H9 (cell line): ENCODE measurements around the gene SRRM2. TPM values are rescaled to one million over a fixed set of nuclear protein-coding genes. Genes with fewer than 3 reads are reported as not detected.

Experiments
- DNase-seq: peaks from one replicate; pipeline ENCODE4 v3.0.0-alpha.2; 2017
- H2AFZ ChIP-seq: one replicate; pipeline ENCODE4 v1.6.1; 2013; ENCODE audit warnings: mild to moderate bottlenecking, low read length, control low read depth, moderate library complexity
- H2AK5ac ChIP-seq: 2 replicates; pipeline ENCODE4 v1.6.1; 2013; ENCODE audit warnings: low read length, control low read depth, mixed read lengths; ENCODE audit not compliant: insufficient read length
- H2BK120ac ChIP-seq: one replicate; pipeline ENCODE4 v1.6.1; 2013; ENCODE audit warnings: low read depth, mild to moderate bottlenecking, low read length, control low read depth, inconsistent platforms; ENCODE audit not compliant: poor library complexity, severe bottlenecking
- H2BK12ac ChIP-seq: 2 replicates; pipeline ENCODE4 v1.6.1; 2013; ENCODE audit warnings: low read length, control low read depth, mixed read lengths, low read depth; ENCODE audit not compliant: insufficient read length
- H2BK15ac ChIP-seq: 2 replicates; pipeline ENCODE4 v1.6.1; 2013; ENCODE audit warnings: low read depth, low read length, control low read depth
- H2BK20ac ChIP-seq: one replicate; pipeline ENCODE4 v1.6.1; 2013; ENCODE audit warnings: low read depth, mild to moderate bottlenecking, low read length, control low read depth, inconsistent platforms; ENCODE audit not compliant: poor library complexity, severe bottlenecking
- H2BK5ac ChIP-seq: 2 replicates; pipeline ENCODE4 v1.6.1; 2013; ENCODE audit warnings: low read length, control low read depth, mixed read lengths; ENCODE audit not compliant: insufficient read length
- H3K14ac ChIP-seq: 2 replicates; pipeline ENCODE4 v1.6.1; 2013; ENCODE audit warnings: low read length, control low read depth; ENCODE audit not compliant: insufficient read depth
- H3K18ac ChIP-seq: 2 replicates; pipeline ENCODE4 v1.6.1; 2013; ENCODE audit warnings: low read depth, mild to moderate bottlenecking, mixed read lengths, low read length, control low read depth; ENCODE audit not compliant: insufficient read length
- H3K23ac ChIP-seq: 2 replicates; pipeline ENCODE4 v1.6.1; 2013; ENCODE audit warnings: low read length, control low read depth, mixed read lengths, low read depth; ENCODE audit not compliant: insufficient read length
- H3K23me2 ChIP-seq: 2 replicates; pipeline ENCODE4 v1.6.1; 2013; ENCODE audit warnings: low read depth, mild to moderate bottlenecking, mixed read lengths, low read length, control low read depth; ENCODE audit not compliant: insufficient read length, poor library complexity, severe bottlenecking
- H3K27ac ChIP-seq: 2 replicates; pipeline ENCODE4 v1.5.1; 2013; ENCODE audit warnings: low read length, control low read depth, mixed read lengths, low read depth; ENCODE audit not compliant: insufficient read length
- H3K27me3 ChIP-seq: 2 replicates; pipeline ENCODE4 v1.6.1; 2013; ENCODE audit warnings: low read length, control low read depth, inconsistent platforms; ENCODE audit not compliant: insufficient read depth
- H3K4ac ChIP-seq: 2 replicates; pipeline ENCODE4 v1.6.1; 2013; ENCODE audit warnings: low read depth, mild to moderate bottlenecking, control low read depth, inconsistent platforms, low read length, moderate library complexity
- H3K4me1 ChIP-seq: 2 replicates; pipeline ENCODE4 v1.6.1; 2013; ENCODE audit warnings: low read length, control low read depth, inconsistent platforms; ENCODE audit not compliant: insufficient read depth
- H3K4me2 ChIP-seq: 2 replicates; pipeline ENCODE4 v1.6.1; 2013; ENCODE audit warnings: low read length, control low read depth, mixed read lengths; ENCODE audit not compliant: insufficient read length, insufficient read depth
- H3K56ac ChIP-seq: 2 replicates; pipeline ENCODE4 v1.6.1; 2013; ENCODE audit warnings: low read depth, mild to moderate bottlenecking, mixed read lengths, low read length, control low read depth; ENCODE audit not compliant: insufficient read length
- H3K79me1 ChIP-seq: 2 replicates; pipeline ENCODE4 v1.6.1; 2013; ENCODE audit warnings: low read depth, mild to moderate bottlenecking, moderate library complexity, low read length, control low read depth, inconsistent platforms; ENCODE audit not compliant: insufficient read depth, poor library complexity, severe bottlenecking
- H3K79me2 ChIP-seq: 2 replicates; pipeline ENCODE4 v1.6.1; 2013; ENCODE audit warnings: low read length, control low read depth, inconsistent platforms; ENCODE audit not compliant: insufficient read depth
- H3K9ac ChIP-seq: 2 replicates; pipeline ENCODE4 v1.6.1; 2013; ENCODE audit warnings: low read length, control low read depth, mixed read lengths; ENCODE audit not compliant: insufficient read length; ENCODE audit errors: extremely low read depth
- H3K9me3 ChIP-seq: one replicate; pipeline ENCODE4 v1.6.1; 2013; ENCODE audit warnings: low read depth, low read length, inconsistent platforms; ENCODE audit not compliant: control insufficient read depth
- H3T11ph ChIP-seq: one replicate; pipeline ENCODE4 v1.6.1; 2013; ENCODE audit warnings: mild to moderate bottlenecking, low read length, control low read depth, inconsistent platforms
- H4K20me1 ChIP-seq: one replicate; pipeline ENCODE4 v1.6.1; 2013; ENCODE audit not compliant: control insufficient read depth, insufficient read length, insufficient read depth
- H4K5ac ChIP-seq: 2 replicates; pipeline ENCODE4 v1.6.1; 2013; ENCODE audit warnings: low read depth, mild to moderate bottlenecking, mixed read lengths, low read length, control low read depth; ENCODE audit not compliant: insufficient read length
- H4K8ac ChIP-seq: replicated peaks from 2 replicates; pipeline ENCODE4 v1.6.1; 2013; ENCODE audit warnings: low read length, control low read depth, mixed read lengths, low read depth; ENCODE audit not compliant: insufficient read length
- H4K91ac ChIP-seq: 2 replicates; pipeline ENCODE4 v1.6.1; 2013; ENCODE audit warnings: low read depth, mild to moderate bottlenecking, moderate library complexity, mixed read lengths, low read length, control low read depth; ENCODE audit not compliant: insufficient read length
- H3K27ac Mint-ChIP-seq, 3 experiments: 2 replicates in 2 of 3; 3 replicates in 1 of 3; pipeline ENCODE4 v1.8.0; 2020 to 2021; ENCODE audit warnings: mixed read lengths in 3 of 3, mild to moderate bottlenecking in 1 of 3, moderate library complexity in 1 of 3
- H3K27me3 Mint-ChIP-seq: 2 replicates; pipeline ENCODE4 v1.8.0; 2021; ENCODE audit warnings: low read depth, mild to moderate bottlenecking, moderate library complexity, mixed read lengths
- H3K36me3 Mint-ChIP-seq, 3 experiments: 2 replicates in 2 of 3; 3 replicates in 1 of 3; pipeline ENCODE4 v1.8.0; 2020 to 2021; ENCODE audit warnings: low read depth in 3 of 3, mixed read lengths in 3 of 3; ENCODE audit not compliant: insufficient read depth in 1 of 3
- H3K4me1 Mint-ChIP-seq, 2 experiments: 2 replicates each; pipeline ENCODE4 v1.8.0; 2020; ENCODE audit warnings: mixed read lengths in 2 of 2
- H3K4me3 Mint-ChIP-seq, 2 experiments: 2 replicates in 1 of 2; 3 replicates in 1 of 2; pipeline ENCODE4 v1.8.0; 2020 to 2021; ENCODE audit warnings: mild to moderate bottlenecking in 2 of 2, mixed read lengths in 2 of 2, moderate library complexity in 1 of 2
- H3K9me3 Mint-ChIP-seq, 2 experiments: 2 replicates in 1 of 2; 3 replicates in 1 of 2; pipeline ENCODE4 v1.8.0; 2020; ENCODE audit warnings: mild to moderate bottlenecking in 2 of 2, mixed read lengths in 2 of 2, moderate library complexity in 1 of 2
- CTCF ChIP-seq: fragments of 200-600 bp; sonication (generic); conservative IDR thresholded peaks from 3 replicates; pipeline ENCODE4 v1.8.0; 2021; ENCODE audit warnings: antibody characterized with exemption, mild to moderate bottlenecking
- WGBS: extraction: QIAGEN DNeasy Blood & Tissue Kit; methylation state at CpG from one replicate; pipeline ENCODE4 v1.1.7; 2013; ENCODE audit warnings: missing lambda C conversion rate, low lambda C conversion rate, mixed read lengths; ENCODE audit not compliant: insufficient read length; ENCODE audit errors: extremely low coverage; 5-methylcytosine and 5-hydroxymethylcytosine counted together
- total RNA-seq: library from RNA; stranded (reverse); gene quantifications from 2 replicates; pipeline ENCODE4 v1.2.1, GENCODE V29; 2021

The SRRM2 gene
- total RNA-seq, 1 experiment from 2014 or later, result 694 TPM

GRCh38 chr16:2817340-2818271 is 65.2 kb downstream of the SRRM2 start:
- no peak overlapping the region for H2AFZ ChIP-seq
- no peak overlapping the region for H3T11ph ChIP-seq

More at GRCh38 chr16:2817340-2818271, 65.2 kb downstream of the SRRM2 start:
- Histone ChIP-seq H4K20me1 (no peaks in the 10 kb centered on the region), H2BK120ac (no peak overlapping the region), H3K27ac (no peak overlapping the region), H2BK15ac (no peak overlapping the region), H3K4me2 (no peak overlapping the region), H3K56ac (no peak overlapping the region), H3K79me2 (no peaks in the 10 kb centered on the region), H2AK5ac (no peak overlapping the region), H4K5ac (no peak overlapping the region), H3K18ac (no peak overlapping the region), H3K4me1 (no peaks in the 10 kb centered on the region), H3K23ac (no peak overlapping the region), H2BK5ac (no peak overlapping the region), H2BK12ac (no peak overlapping the region), H4K91ac (no peak overlapping the region), H3K9me3 (no peaks in the 10 kb centered on the region), H3K9ac (no peak overlapping the region), H3K27me3 (no peaks in the 10 kb centered on the region), H3K23me2 (no peaks in the 10 kb centered on the region), H2BK20ac (no peak overlapping the region), H3K14ac (no peak overlapping the region), H3K79me1 (no peaks in the 10 kb centered on the region), H4K8ac (no peak overlapping the region), H3K4ac (no peak overlapping the region)
- H3K9me3 Mint-ChIP-seq, result no peaks in the 10 kb centered on the region
- no peaks in the 10 kb centered on the region for H3K27me3 Mint-ChIP-seq
- no peaks in the 10 kb centered on the region; a peak in 1 of 7 replicates for H3K36me3 Mint-ChIP-seq
- no CpG with 5 or more reads among the region's 68 CpGs for WGBS
- no peaks in the 10 kb centered on the region; a peak in 1 of 4 replicates for H3K4me1 Mint-ChIP-seq
- no peak overlapping the region for H3K4me3 Mint-ChIP-seq
- TF ChIP-seq CTCF, result no peak
- H3K27ac Mint-ChIP-seq, result no peak overlapping the region
- DNase-seq, result no peak
